OCI-M1 (cell line): ENCODE measurements around the gene SPATA24.
"Not testable (repeated sequence)": the region's sequence is repeated elsewhere in the genome, so short reads cannot be mapped to it uniquely, and the experiment has no call there.

ENCODE experiments used
- DNase-seq: peaks from one replicate; lab custom pipeline; 2025; lab: John Stamatoyannopoulos, UW

Gene SPATA24

DNA sequence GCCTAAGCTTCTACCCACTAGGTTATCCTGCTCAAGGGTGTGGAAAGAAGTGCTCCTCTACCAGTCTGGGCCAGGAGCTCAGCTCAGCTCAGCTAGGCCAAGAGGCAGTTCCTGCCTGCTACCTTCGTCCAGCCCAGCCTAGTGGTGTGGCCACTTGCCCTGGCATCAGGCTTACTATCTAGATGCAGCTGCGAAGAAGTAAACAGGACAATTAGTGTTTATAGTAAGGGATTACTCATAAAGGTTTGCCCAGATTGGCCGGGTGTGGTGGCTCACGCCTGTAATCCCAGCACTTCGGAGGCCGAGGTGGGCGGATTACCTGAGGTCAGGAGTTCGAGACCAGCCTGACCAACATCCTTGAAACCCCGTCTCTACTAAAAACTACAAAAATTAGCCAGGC lies 12.8 kb upstream of the SPATA24 start:
- DNase-seq: no peak

GRCh38 chr5:139415869-139416268 lies 12.0 kb upstream of the SPATA24 start:
- peak; percentile 78 for DNase-seq

DNA sequence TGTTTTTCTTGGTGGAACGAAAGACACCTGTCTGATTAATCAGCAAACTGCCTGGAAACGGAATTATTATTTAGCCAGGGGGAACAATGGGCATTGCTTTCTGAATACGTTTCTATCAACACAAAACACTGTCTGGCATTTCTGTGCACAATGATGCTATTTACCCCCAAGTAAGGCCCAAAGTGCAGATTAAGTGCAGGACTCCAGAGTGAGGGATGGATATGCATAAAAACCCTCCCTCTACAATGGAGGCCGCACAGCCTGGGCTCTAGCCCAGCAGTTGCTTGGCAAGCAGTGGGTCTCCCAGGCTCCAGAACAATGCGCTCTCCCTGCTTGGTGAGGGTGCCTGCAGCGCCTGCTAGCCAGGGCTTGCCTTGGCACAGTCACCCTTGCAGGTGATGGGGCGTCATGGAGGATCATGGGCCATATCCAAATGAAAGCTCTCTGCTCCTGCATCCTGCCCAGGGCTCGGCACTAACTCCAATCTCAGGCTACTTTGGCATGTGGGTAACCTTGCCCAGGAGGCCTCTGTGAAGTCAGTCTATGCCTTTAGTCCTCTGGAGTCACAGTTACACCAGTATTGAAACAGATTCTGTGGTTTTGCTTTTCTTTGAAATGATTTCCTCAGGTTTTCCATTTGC lies 11.5 kb upstream of the SPATA24 start:
- DNase-seq: no peak

GRCh38 chr5:139414581-139415130 lies 10.8 kb upstream of the SPATA24 start:
- no peak for DNase-seq

DNA sequence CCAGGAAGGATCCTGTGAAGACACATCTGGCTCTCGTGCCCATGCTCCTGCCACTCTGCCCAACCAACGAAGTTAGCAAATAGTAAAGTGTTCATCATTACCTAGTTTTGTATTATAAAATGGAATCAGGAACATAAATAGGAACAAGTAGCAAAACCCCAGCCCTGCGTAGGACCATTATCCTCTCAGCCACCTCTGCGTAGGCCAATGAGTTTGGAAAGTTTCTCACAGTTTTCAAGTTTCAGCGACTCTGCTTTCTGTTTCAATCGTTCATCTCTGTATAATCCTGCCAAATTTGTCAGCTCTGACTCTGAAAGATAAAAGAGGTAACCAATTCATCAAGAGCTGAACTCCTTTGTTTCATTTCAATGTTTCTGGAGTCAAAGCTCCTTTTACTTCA lies 10.1 kb upstream of the SPATA24 start:
- no peak for DNase-seq

GRCh38 chr5:139413153-139413552 lies 9.3 kb upstream of the SPATA24 start:
- no peak for DNase-seq

DNA sequence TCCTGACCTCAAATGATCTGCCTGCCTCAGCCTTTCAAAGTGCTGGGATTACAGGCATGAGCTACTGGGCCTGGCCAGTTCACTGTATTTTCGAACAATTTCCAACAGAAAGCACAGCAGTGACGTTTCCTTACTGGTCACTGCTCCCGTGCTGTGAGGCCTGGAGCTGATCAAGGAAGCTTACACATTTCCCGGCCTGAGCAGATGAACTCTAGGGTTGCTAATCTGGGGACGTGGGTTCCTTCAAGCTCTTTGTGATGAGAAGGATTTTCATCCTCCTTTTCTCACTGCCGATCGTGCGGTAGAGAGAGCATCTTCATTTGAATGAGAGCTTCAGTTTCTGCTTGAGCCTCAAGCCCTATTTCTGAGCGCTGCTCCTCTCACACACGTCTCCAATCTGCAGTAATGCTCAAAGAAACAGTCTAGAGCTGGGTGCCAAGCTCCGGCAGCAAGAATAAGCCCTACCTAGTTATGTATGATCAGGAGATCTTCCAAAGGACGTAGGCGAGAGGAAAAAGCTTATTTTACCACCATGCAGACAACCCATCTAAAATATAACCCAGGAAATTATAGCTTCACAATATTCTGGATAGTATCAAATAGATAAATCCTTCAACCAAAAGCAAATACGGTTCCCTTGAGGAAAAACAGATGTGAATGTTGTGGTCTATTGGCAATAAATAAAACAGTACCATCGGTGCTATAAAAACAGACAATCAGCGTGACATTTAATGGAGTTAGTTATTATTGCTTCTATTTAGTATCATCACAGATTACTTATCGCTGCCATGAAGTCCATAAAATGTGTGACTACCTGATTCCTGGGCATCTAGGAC lies 7.3 kb upstream of the SPATA24 start:
- no peak for DNase-seq

GRCh38 chr5:139410121-139410992 lies 6.5 kb upstream of the SPATA24 start:
- DNase-seq: no peak

DNA sequence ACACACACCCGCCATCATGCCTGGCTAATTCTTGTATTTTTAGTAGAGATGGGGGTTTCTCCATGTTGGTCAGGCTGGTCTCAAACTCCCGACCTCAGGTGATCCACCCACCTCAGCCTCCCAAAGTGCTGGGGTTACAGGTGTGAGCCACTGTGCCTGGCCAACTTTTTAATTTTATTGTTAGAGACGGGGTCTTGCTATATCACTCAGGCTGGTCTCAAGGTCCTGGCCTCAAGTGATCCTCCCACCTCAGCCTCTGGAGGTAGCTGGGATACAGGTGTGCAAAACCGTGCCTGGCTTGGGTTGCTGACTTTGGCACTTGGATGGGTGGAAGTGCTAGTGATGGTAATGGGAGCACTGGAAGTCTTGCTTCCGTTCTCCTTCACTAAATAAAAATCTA lies 5.2 kb upstream of the SPATA24 start:
- DNase-seq: not testable (repeated sequence)

- DNase-seq: no peak
These were observed 4.3 kb upstream of the SPATA24 start for GRCh38 chr5:139408191-139408590.

GRCh38 chr5:139407517-139407916 lies 3.6 kb upstream of the SPATA24 start:
- DNase-seq: peak; percentile 47

GRCh38 chr5:139406963-139407362 lies 3.1 kb upstream of the SPATA24 start:
- DNase-seq: no peak

GRCh38 chr5:139404484-139404840 lies 573 bp upstream of the SPATA24 start:
- DNase-seq: no peak

- no peak for DNase-seq
These were observed 487 bp downstream of the SPATA24 start for GRCh38 chr5:139403418-139403786.

GRCh38 chr5:139402561-139403158 lies 1.2 kb downstream of the SPATA24 start:
- DNase-seq: peak; percentile 68

GRCh38 chr5:139401546-139401945 lies 2.3 kb downstream of the SPATA24 start:
- DNase-seq: no peak

DNA sequence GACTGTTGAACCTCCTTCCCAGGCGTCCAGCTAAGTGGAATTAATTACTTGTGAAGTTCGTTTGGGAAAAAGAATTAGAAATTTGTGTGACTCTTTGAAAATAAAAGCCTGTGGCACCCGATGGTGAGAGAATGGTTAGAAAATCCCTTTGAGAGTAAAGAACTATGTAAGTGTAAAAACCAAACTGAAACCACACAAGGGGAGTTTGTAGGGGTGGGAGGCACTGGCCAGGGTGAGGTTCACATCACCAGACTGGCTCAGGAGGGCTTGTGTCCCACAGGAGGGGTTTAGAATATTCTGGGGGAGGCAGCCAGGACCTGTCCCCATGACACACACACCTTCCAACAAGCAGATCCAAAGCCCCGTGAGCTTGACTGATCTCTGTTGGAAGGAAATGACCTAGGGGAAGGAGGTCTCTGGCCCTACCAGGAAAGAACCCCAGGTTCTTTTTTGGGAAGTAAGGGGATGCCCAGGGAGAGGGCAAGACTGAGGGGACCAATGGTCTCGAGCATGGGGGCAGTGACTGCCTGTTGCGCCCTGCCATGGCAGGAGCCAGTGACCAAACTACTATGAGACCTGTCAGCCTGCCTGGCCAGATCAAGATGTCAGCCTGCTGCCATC lies 4.3 kb downstream of the SPATA24 start:
- no peak for DNase-seq

DNA sequence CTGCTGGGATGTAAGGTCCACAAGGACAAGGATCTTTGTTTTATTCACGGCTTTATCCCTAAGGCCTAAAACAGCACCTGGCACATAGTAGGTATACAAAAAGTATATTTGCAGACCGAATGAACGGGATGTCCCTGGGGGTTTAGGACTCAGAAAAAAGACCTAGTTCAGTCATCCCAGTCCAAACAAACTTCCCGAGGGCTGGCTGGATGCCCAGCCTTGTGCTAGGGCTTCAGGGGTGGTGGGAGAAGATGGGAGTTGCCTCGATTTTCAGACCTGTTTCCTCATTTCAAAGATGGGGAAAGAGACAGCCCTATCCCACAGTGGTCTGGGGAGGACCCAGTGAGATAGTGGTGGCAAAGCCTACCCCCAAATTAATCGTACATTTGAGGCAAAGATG lies 6.0 kb downstream of the SPATA24 start:
- DNase-seq: no peak

DNA sequence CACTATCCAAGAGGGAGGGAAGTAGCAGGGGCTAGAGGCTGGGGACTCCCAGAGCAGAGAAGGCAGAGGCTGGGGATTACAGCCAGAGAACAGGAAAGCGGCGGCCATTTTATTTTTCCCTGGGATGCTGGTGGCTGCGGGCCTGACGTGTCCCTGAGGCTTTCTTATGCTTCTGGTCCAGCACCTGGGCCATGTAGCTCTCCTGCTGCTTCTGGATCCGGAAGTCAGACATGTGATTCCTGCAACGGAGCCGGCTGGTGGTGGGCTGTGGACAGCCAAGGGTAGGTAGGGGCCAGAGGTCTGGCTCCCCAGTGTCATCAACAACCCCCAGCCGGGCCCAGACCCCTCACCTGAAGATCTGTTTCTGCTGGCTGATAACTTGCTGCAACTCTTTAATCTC lies 7.2 kb downstream of the SPATA24 start:
- DNase-seq: no peak

GRCh38 chr5:139395844-139396640 lies 7.8 kb downstream of the SPATA24 start:
- no peak for DNase-seq
